ENCODE measurements around the gene KCNJ1.

Gene KCNJ1

DNA sequence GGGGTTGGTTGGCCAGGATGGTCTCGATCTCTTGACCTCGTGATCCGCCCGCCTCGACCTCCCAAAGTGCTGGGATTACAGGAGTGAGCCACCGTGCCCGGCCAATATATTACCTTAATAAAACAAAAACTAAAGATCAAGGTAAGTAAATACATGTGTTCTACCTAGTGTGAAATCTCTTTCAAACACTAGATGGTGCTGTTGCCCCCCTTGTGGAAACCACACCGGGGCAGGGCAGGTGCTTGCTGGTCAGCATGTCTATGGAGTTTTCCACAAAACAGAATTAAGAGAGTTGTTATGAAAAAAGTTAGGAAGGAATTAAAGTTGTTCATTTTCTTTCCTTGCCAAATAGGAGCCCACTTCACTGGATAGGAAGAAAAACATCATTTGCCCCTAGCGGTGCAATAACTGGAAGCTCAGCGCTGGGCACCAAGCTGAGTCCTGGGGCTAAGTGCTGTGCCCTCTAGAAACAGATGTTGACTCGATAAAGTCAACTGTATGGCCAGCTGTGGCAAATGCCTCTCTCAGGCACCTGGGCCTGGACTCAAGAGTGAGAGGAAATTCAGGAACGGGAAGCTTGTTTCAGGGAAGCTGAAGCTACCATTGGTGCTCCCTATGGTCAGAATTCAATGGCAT is 17.7 kb upstream of the KCNJ1 start:
- no peaks in the 10 kb centered on the region for H3K36me3 ChIP-seq (ENCODE audit: insufficient read depth, low read length)
- peaks cover 5% of the 10 kb centered on the region for H3K4me1 ChIP-seq (ENCODE audit: insufficient read depth, low read length)
- no peak overlapping the region for H3K4me3 ChIP-seq (ENCODE audit: low read length)
- no peak overlapping the region for H2AFZ ChIP-seq (ENCODE audit: low read depth, low read length)
- peaks cover 12% of the 10 kb centered on the region for H3K27me3 ChIP-seq (ENCODE audit: insufficient read depth, low read length)
- H3K9me3 ChIP-seq (ENCODE audit: low read length): no peaks in the 10 kb centered on the region

DNA sequence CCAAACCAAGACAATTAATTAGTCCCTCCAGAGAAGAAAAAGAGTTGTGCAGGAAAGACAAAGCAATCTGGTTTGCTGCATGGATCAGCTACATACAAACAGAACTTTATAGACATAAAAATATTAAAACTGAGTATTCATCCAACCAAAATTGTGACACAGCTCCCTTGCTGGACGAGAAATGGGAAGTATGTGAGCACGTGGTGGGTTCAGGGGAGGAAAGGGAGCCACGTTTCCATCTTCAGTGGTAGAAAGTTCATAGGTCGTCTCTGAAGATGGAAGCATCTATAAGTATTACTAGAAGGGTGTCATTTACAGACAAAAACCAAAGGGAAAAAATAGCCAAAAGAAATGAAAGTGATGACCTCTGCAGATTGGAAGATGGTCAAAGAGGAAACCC is 17.0 kb upstream of the KCNJ1 start:
- Histone ChIP-seq H2AFZ (ENCODE audit: low read depth, low read length) (no peak overlapping the region), H3K36me3 (ENCODE audit: insufficient read depth, low read length) (no peaks in the 10 kb centered on the region), H3K4me1 (ENCODE audit: insufficient read depth, low read length) (peaks cover 7% of the 10 kb centered on the region), H3K27me3 (ENCODE audit: insufficient read depth, low read length) (peaks cover 5% of the 10 kb centered on the region), H3K9me3 (ENCODE audit: low read length) (no peaks in the 10 kb centered on the region), H3K4me3 (ENCODE audit: low read length) (no peak overlapping the region)

GRCh38 chr11:128882451-128882850 is 15.4 kb upstream of the KCNJ1 start:
- H3K36me3 ChIP-seq (ENCODE audit: insufficient read depth, low read length): no peaks in the 10 kb centered on the region
- H3K27me3 ChIP-seq (ENCODE audit: insufficient read depth, low read length): no peaks in the 10 kb centered on the region
- peaks cover 7% of the 10 kb centered on the region for H3K4me1 ChIP-seq (ENCODE audit: insufficient read depth, low read length)
- H3K9me3 ChIP-seq (ENCODE audit: low read length): no peaks in the 10 kb centered on the region
- no peak overlapping the region for H3K4me3 ChIP-seq (ENCODE audit: low read length)
- H2AFZ ChIP-seq (ENCODE audit: low read depth, low read length): no peak overlapping the region

- Histone ChIP-seq H3K27me3 (ENCODE audit: insufficient read depth, low read length) (no peaks in the 10 kb centered on the region), H3K36me3 (ENCODE audit: insufficient read depth, low read length) (no peaks in the 10 kb centered on the region), H3K4me1 (ENCODE audit: insufficient read depth, low read length) (peaks cover 7% of the 10 kb centered on the region), H2AFZ (ENCODE audit: low read depth, low read length) (no peak overlapping the region), H3K4me3 (ENCODE audit: low read length) (no peak overlapping the region), H3K9me3 (ENCODE audit: low read length) (no peaks in the 10 kb centered on the region)
Observed at GRCh38 chr11:128881221-128881620, 14.1 kb upstream of the KCNJ1 start.

GRCh38 chr11:128879817-128880216 is 12.7 kb upstream of the KCNJ1 start:
- Histone ChIP-seq H3K27me3 (ENCODE audit: insufficient read depth, low read length) (no peaks in the 10 kb centered on the region), H3K9me3 (ENCODE audit: low read length) (no peaks in the 10 kb centered on the region)

DNA sequence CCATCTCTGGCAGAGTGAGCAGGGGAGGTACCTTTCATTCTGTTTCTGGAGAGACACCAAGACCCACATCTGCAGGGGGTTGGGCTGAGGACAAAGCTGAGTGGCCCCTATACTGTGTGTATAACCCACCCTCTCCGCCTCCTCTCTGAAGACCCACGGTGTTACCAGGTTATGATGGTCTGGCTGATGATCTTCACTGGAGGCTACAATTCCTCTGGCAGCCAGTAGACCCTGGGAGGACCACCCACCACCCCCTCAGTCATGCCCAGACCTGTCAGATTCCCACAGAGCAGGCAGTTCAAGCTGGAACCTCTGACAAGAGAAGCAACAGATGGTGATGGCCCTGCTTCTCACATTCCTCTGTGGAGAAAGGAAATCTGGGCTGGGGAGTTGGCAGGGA is 11.4 kb upstream of the KCNJ1 start:
- Histone ChIP-seq H3K4me3 (ENCODE audit: low read length) (no peak overlapping the region), H2AFZ (ENCODE audit: low read depth, low read length) (no peak overlapping the region), H3K36me3 (ENCODE audit: insufficient read depth, low read length) (no peaks in the 10 kb centered on the region), H3K9me3 (ENCODE audit: low read length) (no peaks in the 10 kb centered on the region), H3K4me1 (ENCODE audit: insufficient read depth, low read length) (peaks cover 7% of the 10 kb centered on the region), H3K27me3 (ENCODE audit: insufficient read depth, low read length) (no peaks in the 10 kb centered on the region)

More at GRCh38 chr11:128879817-128880216, 12.7 kb upstream of the KCNJ1 start:
- Histone ChIP-seq H2AFZ (ENCODE audit: low read depth, low read length) (no peak overlapping the region), H3K36me3 (ENCODE audit: insufficient read depth, low read length) (no peaks in the 10 kb centered on the region), H3K4me1 (ENCODE audit: insufficient read depth, low read length) (peaks cover 7% of the 10 kb centered on the region), H3K4me3 (ENCODE audit: low read length) (no peak overlapping the region)

DNA sequence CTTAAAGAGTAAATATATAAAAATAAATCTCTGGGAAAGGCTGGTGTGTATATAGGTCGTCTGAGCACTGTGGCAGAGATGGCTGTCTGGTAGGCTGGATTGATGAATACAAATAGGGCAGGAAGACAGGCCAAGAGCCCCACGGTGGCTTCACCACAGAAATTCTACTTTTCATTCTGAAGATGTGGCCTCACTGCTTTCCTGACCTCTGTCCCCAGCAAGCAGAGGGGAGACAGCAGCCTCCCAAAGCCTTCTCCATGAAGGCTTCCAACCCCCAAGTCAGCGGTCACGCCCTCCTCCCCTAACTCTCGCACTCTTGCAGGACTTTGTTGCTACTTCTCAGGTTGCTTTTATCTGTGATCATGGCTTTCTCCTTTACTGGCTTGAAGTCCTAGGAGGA is 10.6 kb upstream of the KCNJ1 start:
- H3K9me3 ChIP-seq (ENCODE audit: low read length): no peaks in the 10 kb centered on the region
- peaks cover 9% of the 10 kb centered on the region for H3K4me1 ChIP-seq (ENCODE audit: insufficient read depth, low read length)
- H3K36me3 ChIP-seq (ENCODE audit: insufficient read depth, low read length): no peaks in the 10 kb centered on the region
- H2AFZ ChIP-seq (ENCODE audit: low read depth, low read length): no peak overlapping the region
- H3K4me3 ChIP-seq (ENCODE audit: low read length): no peak overlapping the region
- no peaks in the 10 kb centered on the region for H3K27me3 ChIP-seq (ENCODE audit: insufficient read depth, low read length)

- no peak overlapping the region for H3K4me3 ChIP-seq (ENCODE audit: low read length)
- peaks cover 24% of the 10 kb centered on the region for H3K4me1 ChIP-seq (ENCODE audit: insufficient read depth, low read length)
- no peaks in the 10 kb centered on the region for H3K9me3 ChIP-seq (ENCODE audit: low read length)
- H3K36me3 ChIP-seq (ENCODE audit: insufficient read depth, low read length): no peaks in the 10 kb centered on the region
- no peak overlapping the region for H2AFZ ChIP-seq (ENCODE audit: low read depth, low read length)
- H3K27me3 ChIP-seq (ENCODE audit: insufficient read depth, low read length): no peaks in the 10 kb centered on the region
Observed at GRCh38 chr11:128876133-128876650, 9.1 kb upstream of the KCNJ1 start.

DNA sequence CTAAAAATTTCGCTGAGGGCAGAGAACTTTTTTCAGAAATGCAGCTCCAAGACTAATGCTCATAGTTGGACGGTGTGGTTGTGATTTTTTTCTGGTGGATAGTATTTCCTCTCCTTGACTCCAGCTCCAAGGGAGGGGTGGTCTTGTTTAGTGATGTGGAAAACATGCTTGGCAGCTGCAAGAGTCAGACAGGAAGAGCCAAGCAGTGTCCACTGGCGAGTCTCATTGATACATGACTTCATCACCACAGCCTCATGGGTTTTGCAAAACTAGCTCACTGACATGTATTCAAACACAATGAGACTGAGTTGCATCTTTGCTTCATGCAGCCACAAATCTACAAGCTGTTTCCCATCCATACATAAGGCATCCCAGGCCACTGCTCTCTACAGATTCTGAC is 7.3 kb upstream of the KCNJ1 start:
- no peaks in the 10 kb centered on the region for H3K27me3 ChIP-seq (ENCODE audit: insufficient read depth, low read length)
- peaks cover 27% of the 10 kb centered on the region for H3K4me1 ChIP-seq (ENCODE audit: insufficient read depth, low read length)
- H3K36me3 ChIP-seq (ENCODE audit: insufficient read depth, low read length): no peaks in the 10 kb centered on the region
- H2AFZ ChIP-seq (ENCODE audit: low read depth, low read length): no peak overlapping the region
- no peaks in the 10 kb centered on the region for H3K9me3 ChIP-seq (ENCODE audit: low read length)
- no peak overlapping the region for H3K4me3 ChIP-seq (ENCODE audit: low read length)

DNA sequence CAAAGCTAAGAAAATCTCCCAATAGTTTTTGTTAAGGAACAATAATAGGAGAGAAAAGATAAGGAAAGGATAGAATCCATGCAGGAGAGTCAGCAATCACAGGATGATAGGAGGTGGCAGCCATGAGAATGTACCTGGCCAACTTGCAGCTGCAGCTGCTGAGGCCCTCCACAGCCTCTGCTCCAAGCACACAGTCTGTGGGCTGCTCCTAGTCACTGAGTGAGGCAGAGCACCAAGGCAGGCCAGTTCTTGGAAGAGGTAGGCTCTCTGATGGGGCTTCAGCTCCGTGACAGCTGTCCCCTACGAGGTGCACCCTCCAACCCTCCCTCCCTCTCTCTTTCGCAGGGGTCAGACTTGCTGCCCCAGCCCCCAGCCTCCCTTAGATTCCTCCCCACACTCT is 5.5 kb upstream of the KCNJ1 start:
- no peaks in the 10 kb centered on the region for H3K36me3 ChIP-seq (ENCODE audit: insufficient read depth, low read length)
- H3K4me1 ChIP-seq (ENCODE audit: insufficient read depth, low read length): peaks cover 27% of the 10 kb centered on the region
- H3K9me3 ChIP-seq (ENCODE audit: low read length): no peaks in the 10 kb centered on the region
- H3K27me3 ChIP-seq (ENCODE audit: insufficient read depth, low read length): no peaks in the 10 kb centered on the region
- H3K4me3 ChIP-seq (ENCODE audit: low read length): no peak overlapping the region
- no peak overlapping the region for H2AFZ ChIP-seq (ENCODE audit: low read depth, low read length)

DNA sequence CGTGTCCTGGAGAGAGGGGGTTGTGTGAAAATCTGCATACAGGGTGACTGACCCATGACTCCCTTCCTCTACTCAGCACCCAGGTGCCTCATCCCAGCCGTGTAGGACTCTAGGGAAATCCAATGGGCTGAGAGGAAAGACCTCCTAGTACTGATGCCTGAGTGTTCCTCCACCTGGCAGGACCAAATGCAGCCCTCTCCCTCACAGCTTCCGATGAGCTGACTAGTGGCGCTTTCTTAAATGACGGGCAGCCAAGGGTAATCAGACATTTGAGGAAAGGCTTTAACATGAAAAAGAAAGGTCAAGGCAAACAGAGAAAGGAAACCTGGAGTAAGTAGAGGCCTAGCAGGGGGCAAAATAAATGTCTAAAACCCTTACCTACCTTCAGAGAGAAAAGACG is 5.0 kb upstream of the KCNJ1 start:
- H3K27me3 ChIP-seq (ENCODE audit: insufficient read depth, low read length): no peaks in the 10 kb centered on the region
- H2AFZ ChIP-seq (ENCODE audit: low read depth, low read length): no peak overlapping the region
- no peaks in the 10 kb centered on the region for H3K36me3 ChIP-seq (ENCODE audit: insufficient read depth, low read length)
- H3K4me3 ChIP-seq (ENCODE audit: low read length): no peak overlapping the region
- H3K4me1 ChIP-seq (ENCODE audit: insufficient read depth, low read length): peaks cover 27% of the 10 kb centered on the region
- H3K9me3 ChIP-seq (ENCODE audit: low read length): no peaks in the 10 kb centered on the region

DNA sequence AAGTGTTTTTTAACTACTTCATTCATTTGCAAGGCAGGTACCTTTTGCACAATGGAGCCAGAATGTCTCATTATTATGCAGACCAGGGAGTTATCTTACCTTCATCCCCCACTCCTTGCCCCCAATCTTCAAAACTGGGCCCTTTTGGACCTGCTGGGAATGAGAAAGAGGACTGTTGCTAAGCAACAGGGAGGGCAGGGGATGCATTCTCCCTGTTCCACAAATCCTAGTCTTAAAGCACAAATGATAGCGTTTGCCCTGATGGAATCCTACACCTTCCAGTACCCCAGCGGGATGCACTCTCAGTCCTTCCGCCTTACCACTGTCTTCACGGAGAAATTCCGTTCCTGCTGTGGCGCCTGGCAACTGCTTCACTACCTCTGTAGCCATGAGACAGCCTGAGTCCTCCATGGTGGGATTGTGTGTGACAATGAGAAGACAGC is 4.1 kb upstream of the KCNJ1 start:
- Histone ChIP-seq H3K4me1 (ENCODE audit: insufficient read depth, low read length) (peaks cover 27% of the 10 kb centered on the region), H2AFZ (ENCODE audit: low read depth, low read length) (no peak overlapping the region), H3K36me3 (ENCODE audit: insufficient read depth, low read length) (no peaks in the 10 kb centered on the region), H3K27me3 (ENCODE audit: insufficient read depth, low read length) (no peaks in the 10 kb centered on the region), H3K9me3 (ENCODE audit: low read length) (no peaks in the 10 kb centered on the region), H3K4me3 (ENCODE audit: low read length) (no peak overlapping the region)

- no peaks in the 10 kb centered on the region for H3K36me3 ChIP-seq (ENCODE audit: insufficient read depth, low read length)
- H3K9me3 ChIP-seq (ENCODE audit: low read length): no peaks in the 10 kb centered on the region
- H3K4me1 ChIP-seq (ENCODE audit: insufficient read depth, low read length): peaks cover 27% of the 10 kb centered on the region
- no peaks in the 10 kb centered on the region for H3K27me3 ChIP-seq (ENCODE audit: insufficient read depth, low read length)
- H2AFZ ChIP-seq (ENCODE audit: low read depth, low read length): no peak overlapping the region
- no peak overlapping the region for H3K4me3 ChIP-seq (ENCODE audit: low read length)
Observed at GRCh38 chr11:128868841-128869671, 2.0 kb upstream of the KCNJ1 start.
